Endothelial cell of umbilical vein (primary cell): ENCODE data around the gene PLEKHA7. TPM values are rescaled to one million over a fixed set of nuclear protein-coding genes. Genes with fewer than 3 reads are reported as not detected.

Experiments used
- BruUV-seq: library from RNA; stranded (reverse); fragments of 400-500 nt; replicated peaks from 2 replicates; lab custom pipeline; 2021; lab: Mats Ljungman, UMichigan
- CTCF ChIA-PET: fragments of 300-600, 350-600 bp; sonication (Branson Sonifier 250); formaldehyde crosslinking; loops from one replicate; lab custom pipeline; 2021; ENCODE audit warnings: antibody characterized with exemption, inconsistent platforms; lab: Charles Lee
- POLR2A ChIA-PET: fragments of 300-600, 350-600 bp; sonication (Branson Sonifier 250); formaldehyde crosslinking; loops from one replicate; lab custom pipeline; 2021; ENCODE audit warnings: antibody characterized with exemption, inconsistent platforms; lab: Charles Lee
- DNase-seq: peaks from one replicate; pipeline ENCODE4 v3.0.0-alpha.2; 2011; ENCODE audit warnings: low read depth, low spot score
- FAIRE-seq: peaks from 2 replicates; lab custom pipeline; 2011; peaks lifted over from hg19 to GRCh38; lab: Jason Lieb, UNC
- H2AFZ ChIP-seq: 2 replicates; pipeline ENCODE4 v1.6.0; 2012; ENCODE audit warnings: low read depth, low read length, control low read depth, inconsistent platforms
- H3K27ac ChIP-seq: 2 replicates; pipeline ENCODE4 v1.5.1; 2011; ENCODE audit warnings: low read depth, mild to moderate bottlenecking, control low read depth, low read length, moderate library complexity; ENCODE audit not compliant: insufficient read depth
- H3K27me3 ChIP-seq, 2 experiments: 2 replicates each; pipeline versions ENCODE4 v1.6.0 to v1.6.1; 2011; ENCODE audit warnings: low read length in 2 of 2, mixed read lengths in 1 of 2; ENCODE audit not compliant: control insufficient read depth in 2 of 2, insufficient read depth in 2 of 2
- H3K36me3 ChIP-seq, 2 experiments: 2 replicates in 1 of 2; 3 replicates in 1 of 2; pipeline ENCODE4 v1.5.1; 2011; ENCODE audit warnings: low read length in 2 of 2, mild to moderate bottlenecking in 1 of 2, moderate library complexity in 1 of 2; ENCODE audit not compliant: control insufficient read depth in 2 of 2, insufficient read depth in 2 of 2; ENCODE audit errors: extremely low read depth in 1 of 2
- H3K4me1 ChIP-seq: 3 replicates; pipeline ENCODE4 v1.5.1; 2011; ENCODE audit warnings: mild to moderate bottlenecking, low read length; ENCODE audit not compliant: control insufficient read depth, insufficient read depth; ENCODE audit errors: extremely low read depth
- H3K4me2 ChIP-seq: 2 replicates; pipeline ENCODE4 v1.6.1; 2011; ENCODE audit warnings: low read length, control low read depth, mixed read lengths; ENCODE audit not compliant: insufficient read depth
- H3K4me3 ChIP-seq, 3 experiments: fragments of 200-600 bp in 1 of 3; sonication (generic), shearing (Covaris generic) in 1 of 3; replicated peaks in 1 of 3; 2 replicates each; pipeline ENCODE4 v1.5.1; 2011 to 2016; ENCODE audit warnings: control low read depth in 3 of 3, low read length in 3 of 3, mild to moderate bottlenecking in 2 of 3, inconsistent platforms in 1 of 3, low read depth in 1 of 3, moderate library complexity in 1 of 3; ENCODE audit not compliant: insufficient read depth in 1 of 3
- H3K79me2 ChIP-seq: 2 replicates; pipeline ENCODE4 v1.6.0; 2012; ENCODE audit warnings: low read length, inconsistent platforms; ENCODE audit not compliant: control insufficient read depth, insufficient read depth
- H3K9ac ChIP-seq: replicated peaks from 2 replicates; pipeline ENCODE3; 2011; ENCODE audit warnings: low read length, control low read depth; ENCODE audit not compliant: insufficient read depth; ENCODE audit errors: extremely low read depth
- H3K9me1 ChIP-seq: replicated peaks from 3 replicates; pipeline ENCODE4 v1.6.0; 2011; ENCODE audit warnings: mild to moderate bottlenecking, low read length; ENCODE audit not compliant: control insufficient read depth, insufficient read depth; ENCODE audit errors: extremely low read depth
- H3K9me3 ChIP-seq: replicated peaks from 2 replicates; pipeline ENCODE4 v1.5.1; 2012; ENCODE audit warnings: low read length, inconsistent platforms; ENCODE audit not compliant: control insufficient read depth, insufficient read depth
- H4K20me1 ChIP-seq: replicated peaks from 2 replicates; pipeline ENCODE3; 2011; ENCODE audit warnings: mild to moderate bottlenecking, low read length; ENCODE audit not compliant: control insufficient read depth, insufficient read depth; ENCODE audit errors: extremely low read depth
- CTCF ChIP-seq, 2 donors: IDR thresholded peaks; 1 replicate in 1 of 2; 2 replicates in 1 of 2; pipeline ENCODE4 v1.5.1; 2011; ENCODE audit warnings: low read length in 2 of 2, mild to moderate bottlenecking in 2 of 2, moderate library complexity in 2 of 2, control low read depth in 1 of 2, inconsistent platforms in 1 of 2, low read depth in 1 of 2; ENCODE audit not compliant: insufficient read depth in 1 of 2; ENCODE audit errors: extremely low read depth in 1 of 2
- EZH2 ChIP-seq: IDR thresholded peaks from 2 replicates; pipeline ENCODE4 v1.6.1; 2012; ENCODE audit warnings: borderline replicate concordance, low read depth, mild to moderate bottlenecking, moderate library complexity, low read length, inconsistent platforms; ENCODE audit not compliant: severe bottlenecking
- FOS ChIP-seq: IDR thresholded peaks from 2 replicates; pipeline ENCODE4 v1.6.1; 2011; ENCODE audit warnings: mild to moderate bottlenecking, low read length, moderate library complexity, borderline replicate concordance; ENCODE audit not compliant: insufficient read depth
- GATA2 ChIP-seq: IDR thresholded peaks from 2 replicates; pipeline ENCODE4 v1.7.0; 2011; ENCODE audit warnings: low read depth, mild to moderate bottlenecking, moderate library complexity, mixed read lengths, low read length; ENCODE audit not compliant: insufficient read length, insufficient read depth
- JUN ChIP-seq: IDR thresholded peaks from 2 replicates; pipeline ENCODE4 v1.6.1; 2011; ENCODE audit warnings: borderline replicate concordance, low read depth; ENCODE audit not compliant: insufficient read length, insufficient read depth
- MAX ChIP-seq: IDR thresholded peaks from 2 replicates; pipeline ENCODE4 v1.6.1; 2011; ENCODE audit not compliant: insufficient read depth, insufficient read length
- MYC ChIP-seq: IDR thresholded peaks from one replicate; pipeline ENCODE4 v1.6.1; 2011; ENCODE audit warnings: mild to moderate bottlenecking, low read depth, low read length
- POLR2A ChIP-seq: IDR thresholded peaks from 2 replicates; pipeline ENCODE4 v1.6.1; 2012; ENCODE audit warnings: low read depth, mild to moderate bottlenecking, control low read depth, low read length
- POLR2AphosphoS5 ChIP-seq: IDR thresholded peaks from 2 replicates; pipeline ENCODE4 v1.6.1; 2012; ENCODE audit warnings: low read depth, mild to moderate bottlenecking, control low read depth, low read length, moderate library complexity; ENCODE audit not compliant: insufficient read depth
- dilution Hi-C: fragments of 300-500 bp; cut with MboI; formaldehyde crosslinking; loops from one replicate; pipeline ENCODE4 v1.15.0; 2019; ENCODE audit warnings: low sequenced_read_pairs; ENCODE audit not compliant: extremely low pct_ligation_motif_present
- intact Hi-C: fragments of 100-400 bp; cut with micrococcal nuclease; formaldehyde crosslinking; loops from one replicate; pipeline ENCODE4 v1.10.0; 2022
- polyA plus RNA-seq, 4 experiments: library from polyadenylated mRNA; depleted of rRNA in 3 of 4; stranded (reverse) in 3 of 4; unstranded in 1 of 4; fragments of >200 nt; gene quantifications; 2 replicates each; pipeline versions ENCODE4 v1.2.1 to v1.2.3, GENCODE V29; 2011 to 2012; ENCODE audit warnings: missing spikeins in 1 of 4
- total RNA-seq: library from RNA; stranded (reverse); gene quantifications from 2 replicates; pipeline ENCODE4 v1.2.3, GENCODE V29; 2021

Gene PLEKHA7
- total and polyA plus RNA-seq, 2 donors (not counting 3 experiments of a cell fraction or from before 2014, with no cell fraction given): 1.7 to 3.8 TPM

GRCh38 chr11:16968196-16968595 lies 46.0 kb downstream of the PLEKHA7 start:
- POLR2A ChIA-PET: interaction anchor here (0.6 kb wide), 1 partner anchor 28 kb away, joined by 3 read pairs; no protein-coding TSS in a partner anchor
- no TSS peak for BruUV-seq
- DNase-seq: no peak

More at GRCh38 chr11:16968196-16968595, 46.0 kb downstream of the PLEKHA7 start:
- Histone ChIP-seq H3K36me3 (no peaks in the 10 kb centered on the region), H3K4me1 (no peaks in the 10 kb centered on the region), H3K9me3 (no peaks in the 10 kb centered on the region), H3K27ac (no peak overlapping the region), H3K4me2 (no peak overlapping the region), H3K79me2 (no peaks in the 10 kb centered on the region), H3K9me1 (no peaks in the 10 kb centered on the region), H3K9ac (no peak overlapping the region), H3K27me3 (no peaks in the 10 kb centered on the region), H4K20me1 (no peaks in the 10 kb centered on the region), H3K4me3 (no peak overlapping the region), H2AFZ (no peak overlapping the region)
- TF ChIP-seq MAX: no peak
- no peak for TF ChIP-seq EZH2
- no peak for TF ChIP-seq POLR2AphosphoS5
- TF ChIP-seq CTCF (IDR thresholded peaks at IDR 0.05; ENCODE audit: extremely low read depth in 1 of 2, insufficient read depth in 1 of 2, low read depth in 1 of 2, low read length in 2 of 2): no peak
- TF ChIP-seq FOS: no peak
- no peak for TF ChIP-seq POLR2A
- TF ChIP-seq MYC: no peak
- TF ChIP-seq JUN: no peak
- TF ChIP-seq GATA2: no peak
- dilution Hi-C loops: no loop called here
- intact Hi-C loops: no loop called here
- CTCF ChIA-PET: interaction anchor here (1.2 to 1.4 kb wide), 2 partner anchors 9 to 95 kb away, joined by 3 to 4 read pairs; no protein-coding TSS in a partner anchor
- no peak for FAIRE-seq
